GM18951 (cell line): ENCODE measurements around the gene FZD7.

Experiments used
- POLR2A ChIP-seq: IDR thresholded peaks from 4 replicates; pipeline ENCODE4 v1.6.1; 2011; ENCODE audit warnings: mild to moderate bottlenecking; ENCODE audit not compliant: insufficient read length, insufficient read depth; ENCODE audit errors: extremely low read depth
- in situ Hi-C: fragments of 300-500 bp; cut with MboI; formaldehyde crosslinking; loops from one replicate; pipeline ENCODE4 v1.12.0; 2022; ENCODE audit warnings: low sequenced_read_pairs, mixed read lengths, inconsistent platforms; ENCODE audit not compliant: unreplicated experiment

Gene FZD7

DNA sequence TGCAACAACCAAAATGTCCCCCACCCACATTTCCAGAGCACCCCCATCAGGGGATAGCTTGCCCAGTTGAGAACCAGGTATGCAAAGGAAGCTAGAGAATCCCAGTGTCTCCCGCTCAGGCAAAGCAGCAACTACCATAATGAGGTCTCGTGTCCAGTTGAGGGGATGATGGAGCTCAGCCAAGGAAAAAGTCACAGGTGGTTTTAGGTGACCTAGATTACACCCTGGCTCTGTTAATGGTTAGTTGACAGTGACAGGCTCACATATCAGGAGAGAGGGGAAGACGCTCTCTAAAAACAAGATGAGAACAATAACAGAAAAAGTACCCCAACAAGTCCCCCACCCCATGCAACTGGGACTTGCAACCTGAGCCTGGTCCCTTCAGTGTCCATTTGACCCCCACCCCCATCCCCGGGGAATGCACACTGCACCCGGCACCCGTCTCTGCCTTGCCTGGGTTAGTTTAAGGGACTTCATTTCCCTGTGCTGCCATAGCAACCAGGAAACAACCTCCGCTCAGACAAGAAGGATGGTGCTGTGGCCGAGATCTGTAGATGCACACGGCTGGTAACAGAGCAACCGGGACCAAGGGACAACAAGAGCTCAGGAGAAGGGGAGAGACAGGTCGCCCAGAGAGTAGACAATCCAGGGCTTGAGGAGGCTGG lies 39.2 kb downstream of the FZD7 start, which contains the start of gene KIAA2012:
TSS of gene KIAA2012 (plus strand) at position 519 of the 665 bp plus-strand sequence. CDS start 373 bp downstream, outside the sequence.
- no peak for TF ChIP-seq POLR2A
- in situ Hi-C loops: no loop called here

DNA sequence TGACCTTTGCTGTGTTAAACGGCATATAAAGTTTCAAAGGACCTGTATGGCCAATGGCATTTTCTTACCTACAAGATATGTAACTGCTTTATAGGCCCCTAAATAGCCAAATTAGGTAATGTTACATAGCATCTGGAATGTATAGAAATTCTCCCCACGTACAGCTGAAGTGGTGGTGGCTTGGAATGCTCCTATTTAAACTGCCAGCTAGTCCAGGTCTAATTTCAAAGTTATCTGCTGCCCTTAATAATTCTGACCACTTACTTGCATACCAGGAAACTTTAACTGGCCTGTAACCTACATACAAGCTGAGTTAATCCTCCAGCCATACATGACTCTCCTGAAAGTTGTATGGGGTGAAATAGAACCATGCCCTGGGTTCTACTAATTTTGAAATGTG lies 40.7 kb downstream of the FZD7 start:
- in situ Hi-C loops: no loop called here
- TF ChIP-seq POLR2A: no peak

DNA sequence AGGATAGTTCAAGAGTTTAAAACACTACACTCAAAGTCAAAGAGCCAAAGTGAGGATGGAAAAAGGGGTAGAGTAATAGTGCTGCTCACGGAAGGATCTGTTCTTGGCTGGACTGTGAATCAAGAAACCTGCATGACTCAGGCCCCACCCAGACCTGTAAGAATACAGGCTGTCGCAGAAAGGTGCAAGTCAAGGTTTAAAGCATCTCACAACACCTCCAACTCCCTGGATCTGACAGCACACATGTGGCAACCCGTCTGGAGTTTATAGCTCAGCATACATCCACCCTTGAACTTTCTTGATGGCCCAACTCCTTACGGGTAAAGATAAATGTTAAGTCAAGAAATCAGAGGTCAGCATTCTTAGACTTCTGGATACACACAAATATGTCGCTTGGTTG lies 45.7 kb downstream of the FZD7 start:
- no peak for TF ChIP-seq POLR2A
- in situ Hi-C loops: no loop called here

DNA sequence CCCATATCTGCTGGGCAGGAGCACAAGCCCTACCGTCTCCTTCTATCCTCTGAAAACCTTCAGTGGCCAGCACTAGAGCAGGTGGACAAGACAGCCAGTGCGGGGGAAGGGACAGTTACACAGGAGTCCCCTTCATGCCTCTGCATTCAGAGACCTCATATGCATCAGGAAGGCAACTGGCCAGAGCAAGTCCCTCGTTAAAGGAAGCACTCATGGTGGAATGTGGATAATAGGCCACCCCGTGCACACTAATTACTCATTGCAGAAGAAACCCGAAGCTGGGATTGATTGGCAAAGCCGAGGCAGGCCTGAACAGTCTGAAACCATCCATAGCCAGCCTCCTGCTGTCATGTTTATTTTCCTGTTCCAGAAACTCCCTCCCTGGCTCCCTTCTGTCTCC lies 50.6 kb downstream of the FZD7 start:
- TF ChIP-seq POLR2A: no peak
- in situ Hi-C loops: no loop called here
